Omental fat pad (tissue), 4 donors: ENCODE measurements around the gene SLC24A4. TPM values are rescaled to one million over a fixed set of nuclear protein-coding genes. Genes with fewer than 3 reads are reported as not detected.

ENCODE experiments used
- ATAC-seq: fragments of 150-250 bp; one replicate; pipeline ENCODE4 v1.9.1; 2016; ENCODE audit warnings: mild to moderate bottlenecking, moderate library complexity; ENCODE audit not compliant: low FRiP score
- DNase-seq: peaks from one replicate; pipeline ENCODE4 v3.0.0-alpha.2; 2019; ENCODE audit warnings: low spot score
- total RNA-seq, 4 donors: library from RNA; depleted of rRNA; stranded (reverse); fragments of >200 nt; gene quantifications; one replicate each; pipeline ENCODE4 v1.1.0, GENCODE V29; 2016
- TF ChIP-seq, protein P1 (sequence below), 3 donors: fragments of 450-650 bp; IDR thresholded peaks; one replicate each; pipeline ENCODE4 v1.5.1; 2016 to 2017; ENCODE audit warnings: antibody characterized with exemption in 3 of 3, mild to moderate bottlenecking in 3 of 3, moderate library complexity in 2 of 3

SLC24A4 gene
- total RNA-seq, 4 donors from 2014 or later, result 0.48 to 2.2 (median 0.79) TPM

DNA sequence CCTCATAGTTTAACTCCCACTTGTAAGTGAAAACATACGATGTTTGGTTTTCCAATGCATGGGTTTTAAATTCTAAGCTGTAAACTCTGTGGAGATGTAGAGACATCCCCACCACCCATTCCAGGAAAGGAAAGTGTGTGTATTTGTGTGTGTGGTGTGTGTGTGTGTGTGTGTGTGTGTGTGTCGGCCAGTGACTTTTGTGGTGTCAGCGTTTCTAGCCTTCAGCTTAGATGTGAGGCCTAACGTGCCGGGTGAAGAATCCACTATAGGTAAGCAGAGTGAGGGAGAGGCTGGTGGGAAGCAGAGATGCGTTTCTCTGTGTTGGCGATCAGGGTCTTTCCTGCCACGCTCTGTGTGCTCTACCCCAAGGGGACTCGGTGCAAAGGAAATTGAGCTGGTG, 93.0 kb downstream of the SLC24A4 start:
- TF ChIP-seq, protein P1, sequence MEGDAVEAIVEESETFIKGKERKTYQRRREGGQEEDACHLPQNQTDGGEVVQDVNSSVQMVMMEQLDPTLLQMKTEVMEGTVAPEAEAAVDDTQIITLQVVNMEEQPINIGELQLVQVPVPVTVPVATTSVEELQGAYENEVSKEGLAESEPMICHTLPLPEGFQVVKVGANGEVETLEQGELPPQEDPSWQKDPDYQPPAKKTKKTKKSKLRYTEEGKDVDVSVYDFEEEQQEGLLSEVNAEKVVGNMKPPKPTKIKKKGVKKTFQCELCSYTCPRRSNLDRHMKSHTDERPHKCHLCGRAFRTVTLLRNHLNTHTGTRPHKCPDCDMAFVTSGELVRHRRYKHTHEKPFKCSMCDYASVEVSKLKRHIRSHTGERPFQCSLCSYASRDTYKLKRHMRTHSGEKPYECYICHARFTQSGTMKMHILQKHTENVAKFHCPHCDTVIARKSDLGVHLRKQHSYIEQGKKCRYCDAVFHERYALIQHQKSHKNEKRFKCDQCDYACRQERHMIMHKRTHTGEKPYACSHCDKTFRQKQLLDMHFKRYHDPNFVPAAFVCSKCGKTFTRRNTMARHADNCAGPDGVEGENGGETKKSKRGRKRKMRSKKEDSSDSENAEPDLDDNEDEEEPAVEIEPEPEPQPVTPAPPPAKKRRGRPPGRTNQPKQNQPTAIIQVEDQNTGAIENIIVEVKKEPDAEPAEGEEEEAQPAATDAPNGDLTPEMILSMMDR (IDR thresholded peaks at IDR 0.05), result no peak
- DNase-seq (no peak), ATAC-seq (no peak)

DNA sequence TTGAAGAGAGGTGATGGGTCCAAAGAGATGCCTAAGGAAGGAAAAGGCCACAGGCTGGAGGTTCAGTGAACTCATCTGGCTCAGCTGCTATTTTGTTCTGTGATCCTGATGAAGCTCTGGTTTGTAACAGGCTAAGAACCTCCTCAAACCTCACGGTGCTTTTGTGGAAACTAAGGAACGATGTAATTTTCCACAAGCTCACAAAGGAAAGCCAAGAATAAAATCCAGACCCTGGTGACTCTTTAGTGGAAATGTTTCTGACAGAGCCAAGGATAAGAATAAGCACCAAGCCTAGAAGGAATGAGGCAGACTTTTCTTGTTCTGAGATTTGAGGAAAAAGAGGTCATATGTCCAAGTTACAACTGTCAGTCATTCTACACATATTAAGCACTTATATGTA, 93.6 kb downstream of the SLC24A4 start:
- TF ChIP-seq, protein P1 (IDR thresholded peaks at IDR 0.05), result no peak
- no peak for DNase-seq
- no peak for ATAC-seq

DNA sequence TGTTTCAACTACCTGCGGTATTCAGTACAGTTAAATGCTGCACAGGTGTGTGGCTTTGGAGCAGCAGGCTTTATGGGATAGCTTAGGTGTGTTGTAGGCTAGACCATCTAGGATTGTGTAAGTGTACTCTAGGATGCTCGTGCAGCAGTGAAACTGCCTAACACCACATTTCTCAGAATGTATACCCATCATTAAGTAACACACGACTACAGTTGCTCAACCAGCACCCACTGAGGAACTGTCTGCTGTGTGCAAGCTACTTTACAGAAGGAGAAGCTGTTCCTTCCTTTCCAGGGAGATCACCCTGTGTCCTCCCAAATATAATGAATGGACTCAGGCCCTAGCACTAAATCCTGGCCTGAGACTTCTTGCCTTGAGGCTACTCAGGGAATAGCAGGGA, 94.8 kb downstream of the SLC24A4 start:
- TF ChIP-seq, protein P1 (IDR thresholded peaks at IDR 0.05), result no peak
- ATAC-seq (no peak), DNase-seq (no peak)

DNA sequence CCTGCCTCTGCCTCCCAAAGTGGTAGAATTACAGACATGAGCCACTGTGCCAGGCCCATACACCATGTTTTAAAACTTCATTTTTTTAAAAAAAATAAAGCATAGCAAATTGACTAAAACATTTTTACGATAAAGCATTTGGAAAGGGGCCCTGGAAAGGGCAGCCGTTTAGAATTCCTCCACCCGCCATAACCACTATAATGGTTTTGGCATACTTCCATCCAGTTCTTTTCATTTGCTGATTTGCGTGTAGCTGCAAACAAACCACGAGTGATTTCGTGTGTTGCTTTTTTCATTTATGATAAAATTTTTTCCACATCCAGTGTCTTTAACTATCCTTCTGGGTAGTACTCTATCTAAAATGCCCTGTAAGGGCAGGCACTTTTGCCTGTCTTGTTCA, 98.8 kb downstream of the SLC24A4 start:
- TF ChIP-seq, protein P1 (IDR thresholded peaks at IDR 0.05), result no peak
- ATAC-seq (no peak), DNase-seq (no peak)

DNA sequence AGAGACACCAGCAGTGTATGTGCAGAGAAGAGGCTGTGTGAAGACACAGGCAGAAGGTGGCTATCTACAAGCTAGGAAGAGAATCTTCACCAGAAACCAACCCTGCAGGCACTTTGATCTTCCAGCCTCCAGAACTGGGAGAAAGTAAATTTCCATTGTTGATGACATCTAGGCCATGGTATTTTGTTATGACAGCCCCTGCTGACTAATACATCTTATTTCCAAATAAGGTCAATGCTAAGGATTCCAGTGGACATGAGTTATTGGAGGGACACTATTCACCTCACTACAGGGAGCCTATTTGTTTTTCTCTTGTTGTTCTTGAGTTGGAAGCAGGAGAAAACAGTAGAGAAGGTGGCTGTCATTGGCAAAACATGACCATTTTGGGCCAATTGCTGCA, 102.1 kb downstream of the SLC24A4 start:
- DNase-seq (no peak), ATAC-seq (no peak)
- TF ChIP-seq, protein P1 (IDR thresholded peaks at IDR 0.05), result no peak

DNA sequence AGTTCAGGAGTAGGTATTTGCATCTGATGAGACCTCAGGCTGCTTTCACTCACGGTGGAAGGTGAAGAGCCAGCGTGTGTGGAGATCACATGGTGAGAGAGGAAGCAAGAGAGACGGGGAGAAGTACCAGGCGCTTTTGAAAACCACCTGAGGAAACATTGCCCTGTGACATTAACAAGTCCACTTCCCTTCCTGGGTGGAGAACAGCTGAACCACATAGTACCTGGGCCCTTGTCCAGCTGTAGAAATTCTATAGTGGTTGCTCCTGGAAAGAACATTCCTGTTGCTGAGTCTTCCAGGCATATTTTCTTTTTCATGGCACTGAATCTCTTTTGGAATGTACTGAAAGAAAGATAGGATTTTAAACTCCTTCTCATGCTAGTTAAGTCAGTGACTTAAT, 103.3 kb downstream of the SLC24A4 start:
- ATAC-seq (no peak), DNase-seq (no peak)
- TF ChIP-seq, protein P1 (IDR thresholded peaks at IDR 0.05), result no peak

DNA sequence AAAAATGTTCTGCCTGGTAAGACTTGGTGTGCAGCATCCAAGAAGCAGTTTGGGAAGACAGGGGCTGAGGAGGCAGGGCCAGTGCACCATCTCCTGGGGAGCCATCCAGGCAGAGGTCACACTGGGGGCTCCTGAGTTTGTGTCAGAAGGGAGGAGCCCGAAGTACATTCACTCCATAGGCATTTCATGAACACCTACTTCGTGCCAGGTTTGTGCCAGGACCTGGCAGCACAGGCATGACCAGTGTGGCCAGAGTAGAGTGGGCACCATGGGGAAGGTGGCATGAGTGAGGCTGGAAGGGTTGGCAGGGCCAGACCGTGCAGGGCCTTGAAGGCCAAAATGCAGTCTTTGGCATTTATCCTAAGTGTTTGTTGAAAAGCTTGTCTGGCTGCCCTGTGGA, 104.1 kb downstream of the SLC24A4 start:
- TF ChIP-seq, protein P1 (IDR thresholded peaks at IDR 0.05), result no peak
- DNase-seq (no peak), ATAC-seq (no peak)
